ENCODE data around the gene HECTD3. TPM values are rescaled to one million over a fixed set of nuclear protein-coding genes. Genes with fewer than 3 reads are reported as not detected.
A peak's percentile ranks its signal among the peaks of the same experiment; 100 is the strongest.

HECTD3 gene
- total and polyA plus RNA-seq, 9 of the 15 experiments (the other 6 are each of a cell fraction or from before 2014, with no cell fraction given): 6.3 to 50.8 (median 18.9) TPM

DNA sequence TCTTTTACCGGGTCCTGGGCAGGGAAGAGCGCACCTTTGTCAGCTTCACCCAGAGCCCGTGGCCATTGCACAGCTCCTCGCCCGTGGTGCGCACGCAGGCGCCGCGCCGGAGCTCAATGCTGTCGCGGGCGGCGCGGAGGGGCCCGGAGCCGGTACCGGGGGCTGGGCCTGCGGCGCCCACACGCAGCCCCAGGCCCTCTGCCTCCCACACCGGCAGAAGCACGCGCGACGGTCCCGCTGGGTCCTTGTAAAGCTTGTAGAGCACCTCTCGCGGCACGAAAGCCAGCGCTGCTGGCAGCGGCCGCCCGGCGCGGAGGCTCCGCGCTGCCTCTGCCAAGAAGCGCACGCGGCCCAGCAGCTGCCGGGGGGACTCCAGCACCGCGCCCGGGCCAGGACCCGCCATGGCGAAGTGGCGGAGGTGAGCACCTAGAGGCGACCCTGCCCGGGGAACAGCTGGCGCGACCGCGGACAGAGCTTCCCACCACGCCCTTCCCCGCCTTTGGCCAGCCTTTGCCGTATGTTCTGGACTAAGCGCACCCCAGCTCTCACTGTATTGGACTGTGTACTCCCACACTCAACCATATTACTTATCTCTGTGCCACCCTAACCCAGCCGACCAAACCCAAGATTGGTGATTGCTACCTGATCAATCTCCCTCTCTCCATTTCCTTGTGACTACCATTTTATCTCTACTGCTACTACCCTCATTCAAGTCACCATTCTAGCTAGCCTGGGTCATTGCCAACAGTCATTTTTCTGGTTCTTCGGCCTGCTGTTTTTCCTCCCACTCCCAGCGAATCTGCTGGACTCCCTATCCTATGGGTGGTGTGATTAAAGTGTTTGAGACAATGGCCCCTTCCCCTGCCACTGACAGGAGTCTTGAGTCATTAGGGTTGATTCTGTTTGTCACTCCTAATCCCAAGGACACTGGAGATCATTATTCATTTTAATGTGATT lies at the start of gene HECTD3 (continued):
- TF ChIP-seq, protein P1, sequence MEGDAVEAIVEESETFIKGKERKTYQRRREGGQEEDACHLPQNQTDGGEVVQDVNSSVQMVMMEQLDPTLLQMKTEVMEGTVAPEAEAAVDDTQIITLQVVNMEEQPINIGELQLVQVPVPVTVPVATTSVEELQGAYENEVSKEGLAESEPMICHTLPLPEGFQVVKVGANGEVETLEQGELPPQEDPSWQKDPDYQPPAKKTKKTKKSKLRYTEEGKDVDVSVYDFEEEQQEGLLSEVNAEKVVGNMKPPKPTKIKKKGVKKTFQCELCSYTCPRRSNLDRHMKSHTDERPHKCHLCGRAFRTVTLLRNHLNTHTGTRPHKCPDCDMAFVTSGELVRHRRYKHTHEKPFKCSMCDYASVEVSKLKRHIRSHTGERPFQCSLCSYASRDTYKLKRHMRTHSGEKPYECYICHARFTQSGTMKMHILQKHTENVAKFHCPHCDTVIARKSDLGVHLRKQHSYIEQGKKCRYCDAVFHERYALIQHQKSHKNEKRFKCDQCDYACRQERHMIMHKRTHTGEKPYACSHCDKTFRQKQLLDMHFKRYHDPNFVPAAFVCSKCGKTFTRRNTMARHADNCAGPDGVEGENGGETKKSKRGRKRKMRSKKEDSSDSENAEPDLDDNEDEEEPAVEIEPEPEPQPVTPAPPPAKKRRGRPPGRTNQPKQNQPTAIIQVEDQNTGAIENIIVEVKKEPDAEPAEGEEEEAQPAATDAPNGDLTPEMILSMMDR (IDR thresholded peaks at IDR 0.05 in 2 of 3, conservative IDR thresholded peaks at IDR 0.05 in 1 of 3; ENCODE audit: insufficient read depth in 2 of 3, low read depth in 1 of 3, low read length in 3 of 3): no peak
- TF ChIP-seq, protein P2, sequence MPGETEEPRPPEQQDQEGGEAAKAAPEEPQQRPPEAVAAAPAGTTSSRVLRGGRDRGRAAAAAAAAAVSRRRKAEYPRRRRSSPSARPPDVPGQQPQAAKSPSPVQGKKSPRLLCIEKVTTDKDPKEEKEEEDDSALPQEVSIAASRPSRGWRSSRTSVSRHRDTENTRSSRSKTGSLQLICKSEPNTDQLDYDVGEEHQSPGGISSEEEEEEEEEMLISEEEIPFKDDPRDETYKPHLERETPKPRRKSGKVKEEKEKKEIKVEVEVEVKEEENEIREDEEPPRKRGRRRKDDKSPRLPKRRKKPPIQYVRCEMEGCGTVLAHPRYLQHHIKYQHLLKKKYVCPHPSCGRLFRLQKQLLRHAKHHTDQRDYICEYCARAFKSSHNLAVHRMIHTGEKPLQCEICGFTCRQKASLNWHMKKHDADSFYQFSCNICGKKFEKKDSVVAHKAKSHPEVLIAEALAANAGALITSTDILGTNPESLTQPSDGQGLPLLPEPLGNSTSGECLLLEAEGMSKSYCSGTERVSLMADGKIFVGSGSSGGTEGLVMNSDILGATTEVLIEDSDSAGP (CRISPR knock-in tag; IDR thresholded peaks at IDR 0.05): no peak
- peak; percentile 63 for TF ChIP-seq ARID1B (IDR thresholded peaks at IDR 0.05)
- TF ChIP-seq EWSR1 (IDR thresholded peaks at IDR 0.05; ENCODE audit: borderline replicate concordance, low read depth, partially characterized antibody): no peak
- no peak for TF ChIP-seq ZNF780A (CRISPR knock-in tag; IDR thresholded peaks at IDR 0.05)
- TF ChIP-seq MED1 (CRISPR knock-in tag; IDR thresholded peaks at IDR 0.05; ENCODE audit: borderline replicate concordance): no peak
- TF ChIP-seq FOXJ3 (CRISPR knock-in tag; IDR thresholded peaks at IDR 0.05): no peak
- TF ChIP-seq POLR3A (IDR thresholded peaks at IDR 0.05; ENCODE audit: borderline replicate concordance, extremely low read depth, insufficient read depth, insufficient read length): no peak
- peak; percentile 84; the same call in 1 of the 2 replicates for TF ChIP-seq KLF6 (CRISPR knock-in tag; IDR thresholded peaks at IDR 0.05; ENCODE audit: borderline replicate concordance)
- TF ChIP-seq, protein P3, sequence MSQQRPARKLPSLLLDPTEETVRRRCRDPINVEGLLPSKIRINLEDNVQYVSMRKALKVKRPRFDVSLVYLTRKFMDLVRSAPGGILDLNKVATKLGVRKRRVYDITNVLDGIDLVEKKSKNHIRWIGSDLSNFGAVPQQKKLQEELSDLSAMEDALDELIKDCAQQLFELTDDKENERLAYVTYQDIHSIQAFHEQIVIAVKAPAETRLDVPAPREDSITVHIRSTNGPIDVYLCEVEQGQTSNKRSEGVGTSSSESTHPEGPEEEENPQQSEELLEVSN (IDR thresholded peaks at IDR 0.05; ENCODE audit: borderline replicate concordance in 1 of 2, extremely low read depth in 1 of 2, insufficient read depth in 1 of 2, insufficient read length in 1 of 2, low read depth in 1 of 2, low read length in 1 of 2, poor library complexity in 1 of 2, severe bottlenecking in 1 of 2): peak in 1 of 2 experiments; percentile 44
- TF ChIP-seq ZNF174 (CRISPR knock-in tag; IDR thresholded peaks at IDR 0.05): no peak
- no peak for TF ChIP-seq ZZZ3 (IDR thresholded peaks at IDR 0.05)
- TF ChIP-seq MYNN (IDR thresholded peaks at IDR 0.05): 0 out of 2 replicates have a peak, but pooled peaks have one; percentile 13
- no peak for TF ChIP-seq MYNN (CRISPR knock-in tag; IDR thresholded peaks at IDR 0.05)
- peak; percentile 21 for TF ChIP-seq TBP (optimal IDR thresholded peaks at IDR 0.05; ENCODE audit: low read depth, low read length)
- no peak for TF ChIP-seq TARDBP (IDR thresholded peaks at IDR 0.05)
- TF ChIP-seq MCM5 (IDR thresholded peaks at IDR 0.05; ENCODE audit: low read depth): no peak
- no peak for TF ChIP-seq NR2F6 (CRISPR knock-in tag; IDR thresholded peaks at IDR 0.05)
- TF ChIP-seq CEBPB (tag; IDR thresholded peaks at IDR 0.05): no peak
- peak; percentile 56 for TF ChIP-seq HNRNPK (IDR thresholded peaks at IDR 0.05; ENCODE audit: low read depth, low read length, poor library complexity, severe bottlenecking)
